Erythroblast (primary cell): Measurements from ENCODE around the gene SFXN4.
"Not testable (repeated sequence)": the region's sequence is repeated elsewhere in the genome, so short reads cannot be mapped to it uniquely, and the experiment has no call there.

Experiments
- GATA1 ChIP-seq: IDR thresholded peaks from 2 replicates; pipeline ENCODE4 v1.6.1; 2011; ENCODE audit warnings: low read depth, mild to moderate bottlenecking, control low read depth, low read length, moderate library complexity
- POLR2A ChIP-seq: IDR thresholded peaks from 2 replicates; pipeline ENCODE4 v1.6.1; 2011; ENCODE audit warnings: mild to moderate bottlenecking, low read length

DNA sequence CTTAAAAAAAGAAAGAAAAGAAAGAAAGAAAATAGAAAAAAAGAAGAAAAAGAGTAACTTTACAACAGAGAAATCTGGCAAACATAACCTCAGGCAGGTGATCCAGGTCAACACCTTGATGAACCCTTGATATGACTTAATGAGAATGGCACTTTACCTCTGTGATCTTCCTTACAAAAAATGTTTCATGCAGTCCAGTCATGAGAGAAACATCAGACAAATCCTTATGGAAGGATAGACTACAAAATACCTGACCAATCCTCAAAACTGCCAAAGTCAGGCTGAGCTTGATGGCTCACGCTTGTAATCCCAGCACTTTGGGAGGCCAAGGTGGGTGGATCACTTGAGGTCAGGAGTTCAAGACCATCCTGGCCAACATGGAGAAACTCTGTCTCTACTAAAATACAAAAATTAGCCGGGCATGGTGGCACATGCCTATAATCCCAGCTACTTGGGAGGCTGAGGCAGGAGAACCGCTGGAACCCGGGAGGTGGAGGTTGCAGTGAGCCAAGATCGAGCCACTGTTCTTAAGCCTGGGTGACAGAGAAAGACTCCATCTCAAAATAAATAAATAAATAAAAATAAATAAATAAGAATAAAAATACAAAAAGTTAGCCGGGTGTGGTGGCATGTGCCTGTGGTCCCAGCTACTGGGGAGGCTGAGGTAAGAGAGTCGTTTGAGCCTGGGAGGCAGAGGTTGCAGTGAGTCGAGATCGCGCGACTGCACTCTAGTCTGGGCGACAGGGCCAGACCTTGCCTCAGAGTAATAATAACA is 68.7 kb downstream of the SFXN4 start:
- not testable (repeated sequence) for TF ChIP-seq POLR2A, GATA1
